Renal cortical epithelial cell (primary cell): ENCODE data around the gene OVCA2. TPM values are rescaled to one million over a fixed set of nuclear protein-coding genes. Genes with fewer than 3 reads are reported as not detected.

Experiments used
- DNase-seq: peaks from one replicate; pipeline ENCODE4 v3.0.0-alpha.2; 2011; ENCODE audit warnings: low read depth
- total RNA-seq: library from RNA; depleted of rRNA; stranded (reverse); fragments of >200 nt; gene quantifications from 2 replicates; pipeline ENCODE4 v1.2.3, GENCODE V29; 2014

OVCA2 gene
- total RNA-seq, 1 donor from 2014 or later = 24.0 TPM

DNA sequence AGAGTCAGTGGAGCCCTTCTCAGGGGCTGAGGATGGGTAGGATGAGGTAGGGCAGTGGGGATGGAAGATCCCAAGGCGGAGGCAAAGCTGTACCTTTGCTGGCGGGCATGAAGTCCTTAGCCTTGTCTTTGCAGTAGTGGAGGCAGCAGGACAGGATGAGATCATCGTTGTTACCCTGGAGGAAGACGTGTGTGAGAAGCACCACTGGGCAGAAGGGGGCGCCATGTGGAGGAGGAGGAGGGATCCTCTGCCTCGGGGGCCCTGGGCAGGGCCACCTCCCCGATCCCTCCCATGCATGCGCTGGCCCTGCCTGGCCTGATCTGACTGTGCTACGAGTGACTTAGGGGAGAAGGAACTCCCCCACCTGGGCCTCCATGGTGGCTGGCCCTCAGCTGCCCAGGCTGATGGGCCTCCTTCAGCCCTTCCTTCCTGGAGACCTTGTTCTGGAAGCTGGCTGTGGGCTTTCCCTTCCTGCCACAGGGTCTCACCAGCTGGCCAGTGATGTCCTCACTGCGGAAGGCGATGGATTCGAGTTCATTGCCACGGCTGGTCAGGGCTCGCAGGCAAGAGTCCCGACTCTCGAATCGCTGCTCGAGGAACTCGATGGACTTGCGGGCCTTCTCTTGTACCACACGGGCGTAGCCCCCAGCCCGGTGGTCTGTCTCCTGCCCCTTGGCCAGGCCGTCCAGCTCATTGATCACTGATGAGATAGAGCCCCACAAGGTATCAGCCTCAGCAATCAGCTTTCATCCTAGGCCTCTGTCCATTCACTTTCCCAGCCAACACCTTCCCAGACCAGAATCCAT lies 23.4 kb downstream of the OVCA2 start:
- no peak for DNase-seq

DNA sequence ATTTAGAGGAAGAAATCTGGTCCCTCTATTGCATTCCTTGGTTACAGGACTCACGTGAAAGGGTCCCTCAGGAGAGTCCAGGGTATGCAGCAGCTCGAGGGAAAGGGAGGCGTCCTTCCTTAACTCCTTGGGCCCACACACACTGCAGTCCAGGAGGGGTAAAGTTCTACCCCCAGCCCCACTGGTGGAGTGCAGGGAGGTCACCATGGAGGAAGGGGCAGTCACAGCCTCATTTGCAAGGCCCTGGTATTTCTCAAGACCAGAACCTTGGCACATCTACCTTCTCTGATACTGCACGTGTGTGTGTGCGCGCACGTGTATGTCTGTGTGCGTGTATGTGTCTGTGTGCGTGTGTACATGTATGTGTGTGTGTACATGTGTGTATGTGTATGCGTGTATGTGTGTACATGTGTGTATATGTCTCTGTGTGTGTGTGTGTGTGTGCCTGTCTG lies 24.2 kb downstream of the OVCA2 start:
- DNase-seq = no peak

- DNase-seq = no peak
Observed at GRCh38 chr17:2067048-2067561, 25.3 kb downstream of the OVCA2 start.

- DNase-seq = no peak
Observed at GRCh38 chr17:2067608-2068024, 25.8 kb downstream of the OVCA2 start.

DNA sequence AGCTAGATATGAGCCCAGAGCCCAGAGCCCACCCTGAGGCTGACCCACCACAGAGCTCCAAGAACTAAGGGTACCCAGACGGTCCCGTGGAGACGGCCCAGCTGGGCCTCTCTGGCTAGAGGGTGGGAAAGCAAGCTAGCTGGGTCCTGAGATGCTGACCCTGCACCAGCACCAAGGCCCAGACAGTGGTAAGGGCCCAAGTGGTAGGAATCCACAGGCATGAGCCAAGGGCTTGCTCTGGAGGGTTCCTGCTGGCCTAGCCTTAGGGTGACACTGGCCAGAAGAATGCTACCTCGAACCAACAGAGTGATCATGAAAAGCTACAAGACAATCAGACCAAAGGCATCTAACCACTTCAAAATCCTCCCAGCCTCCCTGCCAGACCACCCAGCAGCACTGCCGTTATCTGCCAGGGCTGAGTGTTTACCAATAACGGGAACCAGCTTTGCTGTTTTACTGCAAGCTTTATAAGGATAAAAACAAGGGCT lies 26.3 kb downstream of the OVCA2 start:
- no peak for DNase-seq

DNA sequence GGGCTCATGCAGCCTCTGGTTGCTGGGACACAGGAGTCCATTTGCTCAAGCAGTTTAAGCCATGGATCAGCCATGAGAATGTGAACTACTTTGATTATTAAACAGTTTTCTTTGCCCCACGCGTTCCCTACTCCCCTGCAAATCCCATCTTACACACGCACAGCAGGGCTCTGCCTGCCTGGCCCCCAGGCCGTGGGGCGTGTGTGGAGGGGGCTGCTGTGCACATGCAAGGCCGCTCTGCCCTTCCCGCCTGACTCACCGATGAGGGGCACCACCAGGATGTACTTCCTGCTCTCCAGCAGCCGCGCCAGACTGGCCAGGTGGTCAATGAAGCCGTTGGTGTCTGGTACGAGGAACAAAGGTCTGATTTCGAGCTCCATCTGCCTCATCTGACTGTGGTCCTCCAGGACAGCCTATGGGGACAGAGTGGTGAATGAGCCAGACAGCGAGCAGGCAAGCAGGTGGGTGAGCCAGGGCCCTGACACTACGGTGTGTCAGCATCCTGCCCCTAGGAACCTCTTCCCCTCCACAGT lies 26.8 kb downstream of the OVCA2 start:
- no peak for DNase-seq

DNA sequence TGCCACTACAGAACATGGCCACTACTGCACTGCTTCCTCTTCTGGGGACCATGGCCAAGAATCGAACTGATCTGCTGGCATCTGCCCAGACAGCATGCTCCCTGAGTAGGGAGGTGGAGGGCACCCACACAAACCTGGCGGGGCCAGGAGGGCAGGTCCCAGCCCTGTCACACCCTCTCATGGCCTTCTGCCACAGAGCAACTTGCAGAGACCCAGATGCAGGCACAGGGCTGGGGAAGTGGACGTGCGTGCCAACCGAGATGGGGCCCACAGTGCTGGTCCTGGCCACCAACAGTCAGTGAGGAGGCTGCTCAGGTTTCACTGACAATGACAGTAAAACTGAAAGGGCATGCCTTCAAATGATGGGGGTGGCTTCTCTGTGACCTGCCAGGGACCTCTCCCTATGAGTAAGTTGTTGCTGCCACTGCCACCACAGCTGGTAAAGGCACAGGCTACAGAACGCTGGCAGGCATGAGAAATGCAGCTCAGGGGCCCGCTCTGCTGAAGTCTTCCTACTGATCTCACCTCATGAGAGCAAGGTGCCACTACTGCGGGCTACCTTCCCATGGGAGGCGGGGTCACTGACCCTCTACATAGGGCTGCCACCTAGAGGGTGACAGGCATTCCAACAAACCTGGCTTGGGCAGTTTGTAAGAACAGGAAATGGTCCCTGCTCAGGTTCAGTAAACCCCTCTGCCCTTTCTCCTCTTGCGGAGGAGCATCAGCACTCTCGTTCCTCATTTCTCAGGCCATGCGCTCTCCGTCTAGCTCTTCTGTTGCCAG lies 28.6 kb downstream of the OVCA2 start:
- no peak for DNase-seq

DNA sequence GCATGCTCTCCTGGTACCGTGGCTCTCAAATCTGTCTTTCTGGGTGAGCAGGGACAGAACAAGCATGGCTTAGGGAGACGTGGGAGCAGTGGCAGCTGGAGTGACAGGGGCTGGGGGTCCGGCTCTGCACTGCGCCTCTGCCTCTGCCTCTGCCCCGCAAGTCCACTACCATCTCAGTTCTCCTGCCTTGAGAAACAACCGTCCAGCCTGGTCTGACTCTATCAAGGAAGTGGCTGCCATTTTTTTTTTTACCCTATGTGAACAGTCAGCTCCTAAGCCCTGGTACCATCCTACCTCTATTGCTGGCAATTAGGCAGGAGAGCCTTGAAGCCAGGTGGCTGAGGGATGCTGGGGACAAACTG lies 29.2 kb downstream of the OVCA2 start:
- no peak for DNase-seq

GRCh38 chr17:2071455-2072281 lies 29.8 kb downstream of the OVCA2 start:
- no peak for DNase-seq

DNA sequence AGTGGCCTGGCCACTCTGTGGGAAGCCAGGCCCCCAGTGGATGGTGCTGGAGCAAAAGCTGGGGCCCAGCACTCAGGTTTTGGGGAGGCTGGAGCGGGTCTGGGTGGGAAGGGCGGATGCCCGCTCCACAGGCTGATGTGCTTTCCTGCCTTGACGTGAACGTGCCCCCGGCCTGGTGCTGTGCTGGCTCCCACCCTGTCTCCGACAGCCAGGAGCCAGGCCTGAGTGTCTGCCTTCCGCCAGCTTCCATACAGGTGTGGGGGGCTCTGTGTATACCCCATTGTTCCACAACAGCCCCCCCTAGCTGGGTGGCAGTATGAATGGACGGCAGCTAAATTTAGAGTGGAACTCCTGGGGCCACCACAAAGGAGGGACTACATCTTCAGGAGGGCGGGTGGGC lies 33.1 kb downstream of the OVCA2 start:
- no peak for DNase-seq

DNA sequence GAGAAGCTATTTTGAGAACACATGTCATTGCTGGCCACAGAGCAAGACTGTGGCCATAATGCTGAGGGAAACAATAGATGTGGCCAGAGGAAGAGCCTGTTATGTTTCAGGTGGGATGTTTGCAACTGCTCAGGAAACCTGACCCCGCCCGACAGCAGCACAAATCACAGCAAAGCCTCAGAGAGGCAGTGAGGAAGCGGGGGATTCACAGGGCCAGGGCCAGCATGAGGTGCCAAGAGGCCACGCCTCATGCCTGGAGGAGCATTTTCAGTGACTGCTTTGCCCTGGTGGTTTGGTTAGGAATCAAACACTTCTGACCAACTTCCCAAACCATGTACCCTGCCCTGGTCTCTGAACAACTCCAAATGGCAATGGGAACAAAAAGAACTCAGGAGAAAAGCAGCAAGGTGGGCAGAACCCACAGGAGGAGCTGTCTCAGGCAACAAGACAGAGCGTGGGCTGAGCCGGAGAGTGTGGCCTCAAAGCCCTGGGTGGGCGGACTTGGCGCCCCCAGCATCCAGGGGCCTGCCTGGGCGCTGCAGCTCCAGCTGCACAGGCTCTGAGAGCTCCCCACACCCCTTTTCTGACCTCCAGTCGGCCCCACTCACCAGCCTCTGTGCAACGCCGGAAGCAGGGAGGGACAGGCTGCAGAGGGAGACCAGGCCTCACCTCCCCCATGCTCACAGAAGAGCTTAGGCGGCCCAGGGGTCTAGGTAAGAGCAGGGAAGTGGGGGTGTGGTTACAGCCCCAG lies 33.7 kb downstream of the OVCA2 start:
- DNase-seq = no peak

DNA sequence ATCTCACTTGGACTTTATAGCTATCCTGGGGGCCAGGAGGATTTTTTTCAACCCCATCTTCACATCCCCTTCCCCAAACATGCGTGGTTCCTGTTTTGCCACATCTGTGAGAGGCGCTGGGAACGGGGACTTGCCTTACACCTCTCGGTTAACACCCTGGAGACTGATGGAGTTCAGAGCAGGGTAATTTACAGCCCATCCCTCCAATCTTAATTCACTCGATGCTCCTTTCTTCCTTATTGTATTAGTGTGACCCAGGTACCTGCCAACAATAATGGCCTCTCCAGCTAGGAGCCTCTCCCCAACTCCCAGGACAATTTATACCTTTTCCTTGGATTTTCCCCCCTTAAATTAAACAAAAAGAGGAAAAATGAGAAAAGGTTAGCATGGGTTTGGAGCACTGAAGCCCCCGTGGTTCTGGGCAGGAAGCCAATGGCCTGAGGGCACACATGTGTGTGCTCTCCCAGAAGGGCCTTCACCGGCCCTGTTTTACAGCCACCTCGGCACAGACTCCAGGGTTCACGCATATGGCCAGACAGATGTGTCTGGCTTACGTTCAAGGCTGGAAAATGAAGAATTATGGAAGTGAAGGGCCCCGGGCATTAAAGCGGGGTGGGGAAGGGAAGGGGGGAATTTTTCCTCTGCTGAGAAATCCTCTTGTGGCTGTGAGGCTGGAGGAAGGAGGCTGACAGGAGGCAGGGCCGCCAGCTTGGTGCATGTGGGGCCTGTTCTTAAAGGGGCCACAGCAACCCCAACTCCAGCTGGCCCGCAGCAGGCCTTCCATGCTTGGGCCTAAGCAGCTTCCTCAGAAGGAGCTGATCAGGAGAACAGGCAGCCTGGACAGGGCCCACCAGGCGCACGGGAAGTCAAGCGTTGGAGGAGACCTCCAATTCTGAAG lies 34.5 kb downstream of the OVCA2 start:
- no peak for DNase-seq

DNA sequence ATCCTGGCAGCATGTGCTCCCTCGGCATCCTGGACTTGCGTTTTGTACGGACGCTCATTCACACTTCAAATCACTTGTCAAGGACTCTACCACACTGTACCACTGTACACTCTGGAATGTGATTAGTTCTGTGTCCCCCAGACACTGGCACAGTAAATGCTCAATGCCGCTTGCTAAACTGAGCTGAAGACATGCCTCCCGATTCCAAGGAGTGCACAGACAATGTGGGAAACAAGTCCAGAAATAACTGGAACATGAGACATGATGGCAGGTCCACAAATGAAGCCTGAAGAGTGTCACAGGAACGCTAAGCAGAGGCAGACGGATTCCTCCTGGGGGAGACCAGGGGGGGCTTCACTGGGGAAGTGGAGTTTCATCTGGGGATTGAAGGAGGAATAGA lies 35.2 kb downstream of the OVCA2 start:
- no peak for DNase-seq

DNA sequence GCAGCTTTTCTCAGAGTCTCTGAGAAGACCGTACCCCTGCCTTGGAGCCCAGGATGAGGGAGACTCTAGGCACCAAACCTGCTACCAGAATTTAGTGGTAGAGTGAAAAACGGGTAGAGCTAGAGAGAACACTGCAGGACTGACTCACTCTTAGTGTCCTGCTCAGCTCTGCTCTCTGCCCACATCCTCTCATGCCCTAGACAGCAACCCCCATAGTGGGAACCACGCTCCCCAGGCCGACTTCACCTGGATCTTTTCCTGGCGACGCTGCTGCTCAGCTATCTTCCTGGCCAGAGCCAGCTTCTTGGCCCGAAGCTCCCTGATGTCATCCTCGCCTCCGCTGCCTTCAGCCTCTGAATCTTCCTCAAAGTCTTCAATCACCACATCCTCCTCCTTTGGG lies 39.7 kb downstream of the OVCA2 start:
- DNase-seq = peak; percentile 28

GRCh38 chr17:2082003-2082781 lies 40.4 kb downstream of the OVCA2 start:
- no peak for DNase-seq

DNA sequence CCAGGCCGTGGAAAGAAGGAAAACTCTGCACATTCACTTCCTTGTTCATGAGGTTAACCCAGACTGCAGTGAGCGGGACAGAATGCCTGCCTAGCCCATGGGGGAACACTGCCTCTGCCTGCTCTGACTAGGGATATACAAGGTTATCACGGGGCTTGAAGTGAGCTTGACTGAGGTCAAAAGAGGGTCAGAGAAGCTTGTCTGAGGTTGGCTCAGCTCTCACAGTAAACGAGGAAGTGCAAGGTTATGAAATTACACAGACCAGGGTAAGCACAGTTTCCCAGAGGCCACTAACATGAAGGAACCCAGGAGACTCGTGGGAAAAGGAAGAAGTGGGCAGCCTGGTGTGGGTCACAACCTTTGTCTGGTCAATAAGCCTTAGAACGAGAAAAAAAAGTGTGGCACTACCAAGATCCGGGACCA lies 41.8 kb downstream of the OVCA2 start:
- DNase-seq = peak; percentile 38

- DNase-seq = no peak
Observed at GRCh38 chr17:2084036-2084765, 42.4 kb downstream of the OVCA2 start.
